Gastrocnemius medialis (tissue), 4 donors: ENCODE data around the gene FARP1. TPM values are rescaled to one million over a fixed set of nuclear protein-coding genes. Genes with fewer than 3 reads are reported as not detected.
A peak's percentile ranks its signal among the peaks of the same experiment; 100 is the strongest.

Experiments
- ATAC-seq, 2 donors: fragments of 150-250 bp; one replicate each; pipeline ENCODE4 v1.9.1; 2016
- DNase-seq, 2 donors: peaks; one replicate each; pipeline ENCODE4 v3.0.0-alpha.2; 2019
- H3K27ac ChIP-seq, 4 donors: fragments of 200-600 bp; sonication (generic); 1 replicate in 1 of 4; 2 replicates in 3 of 4; pipeline ENCODE4 v1.5.1; 2016 to 2018; ENCODE audit warnings: mild to moderate bottlenecking in 2 of 4, moderate library complexity in 1 of 4
- H3K27me3 ChIP-seq, 3 donors: fragments of 200-600 bp; sonication (generic) in 2 of 3; 1 replicate in 1 of 3; 2 replicates in 2 of 3; pipeline versions ENCODE4 v1.5.1 to v1.6.0; 2016 to 2019; ENCODE audit warnings: mild to moderate bottlenecking in 1 of 3, moderate library complexity in 1 of 3
- H3K36me3 ChIP-seq, 2 donors: fragments of 200-600 bp; sonication (generic) in 1 of 2; one replicate each; pipeline ENCODE4 v1.5.1; 2017 to 2018
- H3K4me1 ChIP-seq, 2 donors: fragments of 200-600 bp; sonication (generic) in 1 of 2; one replicate each; pipeline ENCODE4 v1.5.1; 2016 to 2017; ENCODE audit warnings: mild to moderate bottlenecking in 2 of 2
- H3K4me3 ChIP-seq, 4 donors: fragments of 200-600 bp; sonication (generic) in 3 of 4; 1 replicate in 1 of 4; 2 replicates in 3 of 4; pipeline ENCODE4 v1.5.1; 2016 to 2019; ENCODE audit warnings: mild to moderate bottlenecking in 2 of 4
- H3K9me3 ChIP-seq, 3 donors: fragments of 200-600 bp; sonication (generic) in 2 of 3; 1 replicate in 1 of 3; 2 replicates in 2 of 3; pipeline ENCODE4 v1.5.1; 2016 to 2019
- POLR2A ChIP-seq, 2 donors: fragments of 450-650 bp; IDR thresholded peaks; one replicate each; pipeline ENCODE4 v1.6.1; 2017; ENCODE audit warnings: antibody characterized with exemption in 2 of 2, mild to moderate bottlenecking in 2 of 2, moderate library complexity in 2 of 2
- in situ Hi-C, 4 donors: fragments of 200-750 bp; cut with MboI; loops; one replicate each; pipeline versions ENCODE4 v1.15.0 to v1.8.0; 2017; ENCODE audit warnings: low sequenced_read_pairs in 4 of 4
- intact Hi-C: fragments of 100-400 bp; cut with DNase I; formaldehyde crosslinking; loops from one replicate; pipeline ENCODE4 v1.15.1; 2023; ENCODE audit warnings: low total_unique reads
- total RNA-seq, 4 donors: library from RNA; depleted of rRNA; stranded (reverse); fragments of >200 nt; gene quantifications; one replicate each; pipeline versions ENCODE4 v1.1.0 to v1.2.3, GENCODE V29; 2016
- TF ChIP-seq, protein P1 (sequence below), 5 experiments: fragments of 450-650 bp in 3 of 5; fragments of 200-600 bp in 2 of 5; sonication (generic) in 2 of 5; IDR thresholded peaks in 4 of 5; conservative IDR thresholded peaks in 1 of 5; 1 replicate in 4 of 5; 2 replicates in 1 of 5; pipeline ENCODE4 v1.5.1; 2016 to 2019; ENCODE audit warnings: antibody characterized with exemption in 5 of 5, mild to moderate bottlenecking in 3 of 5, moderate library complexity in 3 of 5

The FARP1 gene
- total RNA-seq, 4 donors from 2014 or later, result 3.5 to 9.8 (median 4.9) TPM

DNA sequence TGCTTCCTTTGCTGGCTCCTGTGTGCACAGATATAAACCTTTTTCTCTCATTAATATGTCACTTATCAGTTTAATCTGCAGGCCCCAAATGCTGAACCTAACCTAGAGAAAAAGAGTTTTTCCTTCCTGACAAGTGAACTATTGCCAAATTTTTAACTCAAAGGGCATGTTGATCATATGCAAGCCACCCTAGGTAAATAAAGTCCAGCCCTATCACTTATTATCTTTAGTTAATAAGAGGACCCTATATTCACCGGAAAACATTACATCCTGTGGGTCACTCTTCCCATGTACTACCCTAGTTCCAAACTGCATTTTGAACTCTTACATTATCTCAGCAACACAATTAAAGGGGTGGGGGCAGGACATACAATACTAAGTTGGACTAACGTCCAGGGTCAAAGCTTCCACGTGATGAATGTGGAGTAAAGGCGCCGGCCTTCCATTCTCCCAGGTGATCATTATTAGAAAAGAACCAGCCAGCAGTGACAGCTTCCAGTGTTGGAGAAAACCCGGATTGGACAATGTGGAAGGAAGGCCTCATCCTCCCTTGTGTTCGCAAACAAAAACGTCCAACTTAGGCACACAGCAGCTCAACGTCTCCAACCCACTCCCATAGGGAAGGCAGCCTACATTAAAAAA is 347.4 kb downstream of the FARP1 start:
- Histone ChIP-seq H3K4me1 (peaks cover 52 to 59% of the 10 kb centered on the region in 2 donors), H3K9me3 (no peaks in the 10 kb centered on the region), H3K27me3 (no peaks in the 10 kb centered on the region), H3K27ac (no peak overlapping the region), H3K4me3 (no peak overlapping the region), H3K36me3 (no peaks in the 10 kb centered on the region)
- no peak for DNase-seq
- no peak for ATAC-seq
- intact Hi-C loops (no loop called here), in situ Hi-C loops (no loop called here)
- TF ChIP-seq POLR2A (IDR thresholded peaks at IDR 0.05), result no peak
- TF ChIP-seq, protein P1, sequence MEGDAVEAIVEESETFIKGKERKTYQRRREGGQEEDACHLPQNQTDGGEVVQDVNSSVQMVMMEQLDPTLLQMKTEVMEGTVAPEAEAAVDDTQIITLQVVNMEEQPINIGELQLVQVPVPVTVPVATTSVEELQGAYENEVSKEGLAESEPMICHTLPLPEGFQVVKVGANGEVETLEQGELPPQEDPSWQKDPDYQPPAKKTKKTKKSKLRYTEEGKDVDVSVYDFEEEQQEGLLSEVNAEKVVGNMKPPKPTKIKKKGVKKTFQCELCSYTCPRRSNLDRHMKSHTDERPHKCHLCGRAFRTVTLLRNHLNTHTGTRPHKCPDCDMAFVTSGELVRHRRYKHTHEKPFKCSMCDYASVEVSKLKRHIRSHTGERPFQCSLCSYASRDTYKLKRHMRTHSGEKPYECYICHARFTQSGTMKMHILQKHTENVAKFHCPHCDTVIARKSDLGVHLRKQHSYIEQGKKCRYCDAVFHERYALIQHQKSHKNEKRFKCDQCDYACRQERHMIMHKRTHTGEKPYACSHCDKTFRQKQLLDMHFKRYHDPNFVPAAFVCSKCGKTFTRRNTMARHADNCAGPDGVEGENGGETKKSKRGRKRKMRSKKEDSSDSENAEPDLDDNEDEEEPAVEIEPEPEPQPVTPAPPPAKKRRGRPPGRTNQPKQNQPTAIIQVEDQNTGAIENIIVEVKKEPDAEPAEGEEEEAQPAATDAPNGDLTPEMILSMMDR (IDR thresholded peaks at IDR 0.05 in 4 of 5, conservative IDR thresholded peaks at IDR 0.05 in 1 of 5), result no peak

DNA sequence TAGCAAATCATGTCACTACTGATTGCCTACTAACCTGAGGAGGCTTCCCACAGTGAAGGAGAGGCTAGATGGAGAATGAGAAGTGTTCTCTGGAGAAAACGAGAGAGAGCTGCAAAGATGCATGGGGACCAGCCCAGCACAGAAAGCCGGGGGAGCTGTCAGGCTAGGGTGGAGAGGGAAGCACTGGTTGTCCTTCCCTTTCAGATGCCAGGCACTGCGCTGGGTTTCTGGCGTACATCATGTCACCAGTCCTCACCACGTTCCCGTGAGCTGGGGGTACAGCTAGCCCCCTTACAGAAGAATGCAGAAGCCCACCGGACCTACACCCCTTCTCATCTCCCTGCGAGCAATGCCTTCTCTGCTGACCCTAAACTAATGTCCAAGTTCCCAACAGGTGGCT is 348.0 kb downstream of the FARP1 start:
- in situ Hi-C loops, result no loop called here
- Histone ChIP-seq H3K27ac (no peak overlapping the region), H3K4me3 (no peak overlapping the region)

DNA sequence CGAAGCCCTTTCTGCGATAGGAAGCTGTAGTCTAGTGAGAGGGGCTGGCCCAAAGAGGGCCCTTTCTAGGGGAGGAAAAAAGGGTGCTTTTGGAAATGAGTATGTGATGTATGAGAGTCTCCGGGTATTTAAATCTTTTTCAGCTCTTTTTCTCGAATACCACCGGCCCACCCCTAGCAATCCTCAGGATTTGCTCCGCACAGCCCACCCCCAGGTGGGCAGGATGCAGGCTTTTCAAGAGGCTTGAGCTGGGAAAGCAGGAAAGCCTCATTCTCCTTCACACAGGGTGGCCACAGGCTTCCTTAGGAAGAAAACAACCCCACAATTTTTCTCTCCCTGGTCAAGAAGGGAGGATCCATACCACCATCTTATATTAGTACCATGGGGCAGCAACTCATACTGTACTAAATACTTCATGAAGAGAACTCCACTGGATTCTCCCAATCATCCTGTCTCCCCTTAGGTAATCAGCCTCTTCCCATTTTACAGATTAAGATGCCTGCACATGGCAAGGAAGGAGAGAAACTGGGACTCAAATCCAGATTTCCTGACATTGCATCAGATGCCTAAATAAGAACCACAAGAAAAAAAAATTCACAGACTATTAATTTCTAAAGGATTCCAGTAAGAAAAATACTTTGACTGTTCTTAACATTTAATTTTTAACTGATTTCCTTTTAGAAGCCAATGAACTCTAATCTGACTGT is 349.6 kb downstream of the FARP1 start:
- Histone ChIP-seq H3K4me1 (peaks cover 58 to 66% of the 10 kb centered on the region in 2 donors), H3K27ac (no peak overlapping the region), H3K27me3 (no peaks in the 10 kb centered on the region), H3K4me3 (no peak overlapping the region), H3K36me3 (no peaks in the 10 kb centered on the region), H3K9me3 (no peaks in the 10 kb centered on the region)
- in situ Hi-C loops, result no loop called here
- no peak for TF ChIP-seq POLR2A (IDR thresholded peaks at IDR 0.05)
- TF ChIP-seq, protein P1 (IDR thresholded peaks at IDR 0.05 in 4 of 5, conservative IDR thresholded peaks at IDR 0.05 in 1 of 5), result no peak
- intact Hi-C loops, result no loop called here
- no peak for ATAC-seq
- DNase-seq, result no peak

More for the DNA sequence above, 348.0 kb downstream of the FARP1 start:
- no peaks in the 10 kb centered on the region for H3K9me3 ChIP-seq
- TF ChIP-seq, protein P1 (IDR thresholded peaks at IDR 0.05 in 4 of 5, conservative IDR thresholded peaks at IDR 0.05 in 1 of 5), result no peak
- TF ChIP-seq POLR2A (IDR thresholded peaks at IDR 0.05), result no peak
- H3K4me1 ChIP-seq, result peaks cover 51 to 59% of the 10 kb centered on the region in 2 donors
- H3K27me3 ChIP-seq, result no peaks in the 10 kb centered on the region
- intact Hi-C loops, result no loop called here
- DNase-seq (no peak), ATAC-seq (no peak)
- no peaks in the 10 kb centered on the region for H3K36me3 ChIP-seq

DNA sequence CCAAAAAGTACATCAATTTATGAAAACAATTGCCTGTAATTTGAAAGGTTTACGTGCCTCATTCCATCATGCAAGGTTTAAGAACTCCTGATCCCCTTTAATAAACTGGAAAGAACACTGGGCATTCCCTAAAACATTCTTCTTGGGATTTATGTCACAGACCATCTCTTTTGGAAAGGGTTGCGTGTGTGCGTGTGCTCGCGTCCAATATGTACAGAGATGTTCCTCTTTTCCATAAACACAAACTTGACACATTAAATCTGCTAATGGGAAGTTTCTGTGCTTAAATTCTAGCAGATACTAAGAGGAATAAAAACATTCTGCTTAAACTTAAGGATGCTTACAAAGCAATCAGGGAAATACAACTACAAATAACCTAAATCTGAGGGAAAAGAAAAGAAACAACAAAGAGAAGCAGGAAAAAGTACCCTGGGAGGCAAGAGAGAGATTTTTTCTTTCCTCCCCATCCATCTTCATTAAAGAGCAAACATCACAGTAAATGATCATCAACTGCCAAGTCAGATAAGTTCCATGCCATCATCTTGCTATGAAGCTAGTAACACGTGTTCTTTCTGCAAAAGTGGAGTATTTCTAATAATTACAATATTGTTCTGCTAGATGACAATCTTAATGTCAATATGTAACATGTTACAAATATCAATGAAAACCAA is 350.3 kb downstream of the FARP1 start:
- intact Hi-C loops, result no loop called here
- H3K4me1 ChIP-seq, result peaks cover 54 to 65% of the 10 kb centered on the region in 2 donors
- peak overlapping the region in 1 of 4 donors; percentile 18 for H3K27ac ChIP-seq
- no peak for TF ChIP-seq POLR2A (IDR thresholded peaks at IDR 0.05)
- TF ChIP-seq, protein P1 (IDR thresholded peaks at IDR 0.05 in 4 of 5, conservative IDR thresholded peaks at IDR 0.05 in 1 of 5), result no peak
- no peak overlapping the region for H3K4me3 ChIP-seq
- ATAC-seq (no peak), DNase-seq (no peak)
- H3K9me3 ChIP-seq, result no peaks in the 10 kb centered on the region
- in situ Hi-C loops, result no loop called here
- no peaks in the 10 kb centered on the region for H3K36me3 ChIP-seq
- no peaks in the 10 kb centered on the region for H3K27me3 ChIP-seq
